HEK293T (cell line): ENCODE measurements around the gene LRRC28.

Experiments used
- CTCF ChIA-PET: fragments of 350-600 bp; formaldehyde crosslinking; extraction: SDS; loops from one replicate; lab custom pipeline; 2021; ENCODE audit warnings: antibody characterized with exemption, inconsistent platforms; lab: Yijun Ruan, JAX
- POLR2A ChIA-PET: fragments of 350-600 bp; formaldehyde crosslinking; extraction: SDS; loops from one replicate; lab custom pipeline; 2020; ENCODE audit warnings: antibody characterized with exemption, inconsistent platforms; lab: Yijun Ruan, JAX
- DNase-seq: peaks from one replicate; pipeline ENCODE4 v3.0.0; 2012; ENCODE audit warnings: mixed read lengths; ENCODE audit errors: extremely low spot score
- ARNT ChIP-seq: fragments of 450-650 bp; IDR thresholded peaks from 2 replicates; pipeline ENCODE4 v1.6.1; 2017; ENCODE audit warnings: mild to moderate bottlenecking
- BHLHE40 ChIP-seq: fragments of 450-650 bp; IDR thresholded peaks from 2 replicates; pipeline ENCODE4 v1.6.1; 2016; ENCODE audit warnings: mild to moderate bottlenecking, moderate library complexity, borderline replicate concordance
- CTBP1 ChIP-seq: fragments of 450-650 bp; IDR thresholded peaks from 2 replicates; pipeline ENCODE4 v1.6.1; 2016; ENCODE audit warnings: borderline replicate concordance
- FOXA1 ChIP-seq: fragments of 450-650 bp; IDR thresholded peaks from 2 replicates; pipeline ENCODE4 v1.6.1; 2016; ENCODE audit warnings: mild to moderate bottlenecking
- FOXK2 ChIP-seq: fragments of 450-650 bp; IDR thresholded peaks from 2 replicates; pipeline ENCODE4 v1.6.1; 2016; ENCODE audit warnings: mild to moderate bottlenecking
- FOXM1 ChIP-seq: fragments of 450-650 bp; IDR thresholded peaks from 2 replicates; pipeline ENCODE4 v1.6.1; 2017; ENCODE audit warnings: mild to moderate bottlenecking, borderline replicate concordance
- HDGF ChIP-seq: fragments of 450-650 bp; IDR thresholded peaks from 2 replicates; pipeline ENCODE4 v1.6.1; 2017; ENCODE audit warnings: antibody characterized with exemption, borderline replicate concordance
- L3MBTL2 ChIP-seq: fragments of 450-650 bp; conservative IDR thresholded peaks from 2 replicates; pipeline ENCODE4 v1.6.1; 2016; ENCODE audit warnings: mild to moderate bottlenecking
- LEF1 ChIP-seq: fragments of 450-650 bp; IDR thresholded peaks from 2 replicates; pipeline ENCODE4 v1.6.1; 2017; ENCODE audit warnings: mild to moderate bottlenecking, borderline replicate concordance
- NFRKB ChIP-seq: fragments of 450-650 bp; IDR thresholded peaks from 2 replicates; pipeline ENCODE4 v1.6.1; 2016; ENCODE audit warnings: mild to moderate bottlenecking, moderate library complexity
- SP1 ChIP-seq: fragments of 450-650 bp; IDR thresholded peaks from 2 replicates; pipeline ENCODE4 v1.6.1; 2017
- SUZ12 ChIP-seq: fragments of 450-650 bp; IDR thresholded peaks from 2 replicates; pipeline ENCODE4 v1.6.1; 2016; ENCODE audit warnings: mild to moderate bottlenecking
- TARDBP ChIP-seq: fragments of 450-650 bp; IDR thresholded peaks from 2 replicates; pipeline ENCODE4 v1.6.1; 2016
- ZNF384 ChIP-seq: fragments of 450-650 bp; IDR thresholded peaks from 2 replicates; pipeline ENCODE4 v1.6.1; 2016
- TF ChIP-seq, protein P1 (sequence below): fragments of 450-650 bp; IDR thresholded peaks from 2 replicates; pipeline ENCODE4 v1.6.1; 2016

The LRRC28 gene

DNA sequence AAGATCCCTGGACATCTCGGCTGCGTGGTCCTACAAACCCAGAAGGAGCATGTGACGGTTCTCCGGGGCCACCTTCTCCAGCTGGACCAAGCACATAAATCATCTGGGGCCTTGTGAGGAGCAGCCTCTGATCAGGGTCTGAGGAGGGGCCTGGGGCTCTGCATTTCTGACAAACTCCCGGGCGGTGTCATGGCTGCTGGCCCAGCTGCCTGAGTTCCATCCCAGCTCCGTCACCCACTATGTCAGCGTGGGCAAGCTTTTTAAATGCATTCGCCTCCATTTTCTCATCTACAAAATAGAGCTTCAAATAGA, 188.2 kb downstream of the LRRC28 start:
- TF ChIP-seq HDGF (no peak), CTBP1 (no peak), SP1 (no peak), FOXA1 (no peak), FOXK2 (no peak), L3MBTL2 (no peak), TARDBP (no peak), SUZ12 (no peak), FOXM1 (no peak), NFRKB (no peak), ARNT (no peak), LEF1 (no peak)
- TF ChIP-seq, protein P1, sequence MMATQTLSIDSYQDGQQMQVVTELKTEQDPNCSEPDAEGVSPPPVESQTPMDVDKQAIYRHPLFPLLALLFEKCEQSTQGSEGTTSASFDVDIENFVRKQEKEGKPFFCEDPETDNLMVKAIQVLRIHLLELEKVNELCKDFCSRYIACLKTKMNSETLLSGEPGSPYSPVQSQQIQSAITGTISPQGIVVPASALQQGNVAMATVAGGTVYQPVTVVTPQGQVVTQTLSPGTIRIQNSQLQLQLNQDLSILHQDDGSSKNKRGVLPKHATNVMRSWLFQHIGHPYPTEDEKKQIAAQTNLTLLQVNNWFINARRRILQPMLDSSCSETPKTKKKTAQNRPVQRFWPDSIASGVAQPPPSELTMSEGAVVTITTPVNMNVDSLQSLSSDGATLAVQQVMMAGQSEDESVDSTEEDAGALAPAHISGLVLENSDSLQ: no peak
- CTCF ChIA-PET: interaction anchor here (0.7 kb wide), 1 partner anchor 54 kb away, joined by 6 read pairs; no protein-coding TSS in a partner anchor
- POLR2A ChIA-PET: no interaction called here
- no peak for DNase-seq

DNA sequence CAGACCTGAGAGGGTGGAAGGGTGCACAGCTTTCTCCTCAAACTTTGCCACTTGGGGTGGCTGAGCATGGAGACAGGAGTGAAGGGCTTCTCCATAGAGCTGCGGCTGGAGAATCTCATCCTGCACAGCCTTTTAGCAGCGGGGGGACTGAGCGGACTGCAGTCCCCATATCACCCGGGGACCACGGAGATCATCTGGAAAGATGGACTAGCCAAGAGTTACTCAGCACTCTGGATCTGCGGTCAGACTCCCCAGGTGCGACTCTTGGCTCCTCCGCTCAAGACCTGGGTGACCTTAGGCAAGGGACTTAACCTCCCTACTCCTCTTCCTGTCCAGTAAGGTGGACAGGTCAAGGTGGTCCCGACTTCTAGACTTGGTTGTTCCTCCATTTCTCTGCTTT, 188.7 kb downstream of the LRRC28 start:
- CTCF ChIA-PET: no interaction called here
- POLR2A ChIA-PET: no interaction called here
- no peak for TF ChIP-seq FOXA1
- TF ChIP-seq FOXK2: no peak
- TF ChIP-seq CTBP1: no peak
- TF ChIP-seq ZNF384: no peak
- no peak for TF ChIP-seq BHLHE40
- TF ChIP-seq SUZ12: no peak
- DNase-seq: no peak
